Tibial nerve (tissue), 4 donors: Measurements from ENCODE around the gene CLDN9.

Experiments used
- CTCF ChIP-seq, 5 experiments: fragments of 200-600 bp in 3 of 5; fragments of 450-650 bp in 2 of 5; sonication (generic) in 3 of 5; IDR thresholded peaks; one replicate each; pipeline ENCODE4 v1.5.1; 2016 to 2019; ENCODE audit warnings: antibody characterized with exemption in 5 of 5, mild to moderate bottlenecking in 3 of 5, moderate library complexity in 2 of 5
- EP300 ChIP-seq, 2 donors: sonication (generic); formaldehyde crosslinking; IDR thresholded peaks; one replicate each; pipeline ENCODE4 v1.6.1; 2017; ENCODE audit warnings: antibody characterized with exemption in 2 of 2, mild to moderate bottlenecking in 1 of 2

- TF ChIP-seq EP300 (IDR thresholded peaks at IDR 0.05), result no peak
- no peak for TF ChIP-seq CTCF (IDR thresholded peaks at IDR 0.05)
Measured at GRCh38 chr16:3060339-3061127, 47.8 kb downstream of the CLDN9 start.
